Activated CD4-positive, alpha-beta memory T cell treated with anti-CD3 and anti-CD28 coated beads, Interleukin-2, amount 10 ng/mL, durations not matched to agents 7 days and 5 days (primary cell): ENCODE results near the gene NOL4L. TPM values are rescaled to one million over a fixed set of nuclear protein-coding genes. Genes with fewer than 3 reads are reported as not detected.
A peak's percentile ranks its signal among the peaks of the same experiment; 100 is the strongest.
"Not testable (repeated sequence)": the region's sequence is repeated elsewhere in the genome, so short reads cannot be mapped to it uniquely, and the experiment has no call there.

ENCODE experiments used
- CTCF ChIA-PET: fragments of 350-600 bp; sonication (Branson Sonifier 250); formaldehyde crosslinking; loops from one replicate; lab custom pipeline; 2021; ENCODE audit warnings: antibody characterized with exemption, inconsistent platforms; lab: Charles Lee
- POLR2A ChIA-PET: fragments of 350-600 bp; sonication (Branson Sonifier 250); formaldehyde crosslinking; loops from one replicate; lab custom pipeline; 2021; ENCODE audit warnings: antibody characterized with exemption; lab: Charles Lee
- DNase-seq: peaks from one replicate; pipeline ENCODE4 v3.0.0-alpha.2; 2020
- H3K27ac Mint-ChIP-seq: one replicate; pipeline ENCODE4 v1.8.0; 2021; ENCODE audit warnings: mild to moderate bottlenecking, mixed read lengths
- H3K27me3 Mint-ChIP-seq: one replicate; pipeline ENCODE4 v1.8.0; 2021; ENCODE audit warnings: mixed read lengths
- H3K36me3 Mint-ChIP-seq: one replicate; pipeline ENCODE4 v1.8.0; 2021; ENCODE audit warnings: low read depth, mixed read lengths
- H3K4me1 Mint-ChIP-seq: one replicate; pipeline ENCODE4 v1.8.0; 2021; ENCODE audit warnings: mixed read lengths
- H3K4me3 Mint-ChIP-seq: one replicate; pipeline ENCODE4 v1.8.0; 2021; ENCODE audit warnings: mild to moderate bottlenecking, mixed read lengths
- H3K9me3 Mint-ChIP-seq: one replicate; pipeline ENCODE4 v1.8.0; 2021; ENCODE audit warnings: mixed read lengths
- total RNA-seq, 2 experiments: library from RNA; stranded (reverse); gene quantifications; one replicate each; pipeline ENCODE4 v1.2.3, GENCODE V29; 2021

The NOL4L gene
- total RNA-seq, 2 experiments from 2014 or later = 17.1 to 19.1 TPM

GRCh38 chr20:32505723-32506473 is 79.2 kb downstream of the NOL4L start:
- no peak overlapping the region for H3K4me3 Mint-ChIP-seq
- POLR2A ChIA-PET = no interaction called here
- CTCF ChIA-PET = no interaction called here

GRCh38 chr20:32501709-32502108 is 83.4 kb downstream of the NOL4L start:
- DNase-seq = no peak
- Mint-ChIP-seq H3K27ac (no peak overlapping the region), H3K36me3 (peaks cover 6% of the 10 kb centered on the region), H3K27me3 (no peaks in the 10 kb centered on the region), H3K9me3 (no peaks in the 10 kb centered on the region), H3K4me3 (no peak overlapping the region), H3K4me1 (peaks cover 12% of the 10 kb centered on the region)
- ChIA-PET POLR2A (no interaction called here), CTCF (no interaction called here)

More at GRCh38 chr20:32505723-32506473, 79.2 kb downstream of the NOL4L start:
- no peaks in the 10 kb centered on the region for H3K27me3 Mint-ChIP-seq
- H3K4me1 Mint-ChIP-seq = peaks cover 38% of the 10 kb centered on the region
- no peak for DNase-seq
- H3K27ac Mint-ChIP-seq = no peak overlapping the region
- H3K36me3 Mint-ChIP-seq = peaks cover 6% of the 10 kb centered on the region
- no peaks in the 10 kb centered on the region for H3K9me3 Mint-ChIP-seq

GRCh38 chr20:32497589-32498224 is 87.4 kb downstream of the NOL4L start:
- no peak for DNase-seq
- H3K9me3 Mint-ChIP-seq = no peaks in the 10 kb centered on the region
- CTCF ChIA-PET = interaction anchor here (0.6 kb wide), 1 partner anchor 11 kb away, joined by 3 read pairs; no protein-coding TSS in a partner anchor
- no peak overlapping the region for H3K4me3 Mint-ChIP-seq
- H3K27ac Mint-ChIP-seq = no peak overlapping the region
- POLR2A ChIA-PET = no interaction called here
- no peaks in the 10 kb centered on the region for H3K27me3 Mint-ChIP-seq
- H3K4me1 Mint-ChIP-seq = peaks cover 5% of the 10 kb centered on the region
- H3K36me3 Mint-ChIP-seq = peaks cover 2% of the 10 kb centered on the region

GRCh38 chr20:32496811-32497533 is 88.2 kb downstream of the NOL4L start:
- Mint-ChIP-seq H3K36me3 (peaks cover 2% of the 10 kb centered on the region), H3K4me3 (no peak overlapping the region), H3K9me3 (no peaks in the 10 kb centered on the region), H3K27ac (no peak overlapping the region), H3K4me1 (peaks cover 5% of the 10 kb centered on the region), H3K27me3 (no peaks in the 10 kb centered on the region)
- CTCF ChIA-PET = no interaction called here
- POLR2A ChIA-PET = no interaction called here
- DNase-seq = no peak

GRCh38 chr20:32495949-32496348 is 89.2 kb downstream of the NOL4L start:
- H3K4me3 Mint-ChIP-seq = no peak overlapping the region
- H3K27me3 Mint-ChIP-seq = no peaks in the 10 kb centered on the region
- POLR2A ChIA-PET = no interaction called here
- H3K9me3 Mint-ChIP-seq = no peaks in the 10 kb centered on the region
- CTCF ChIA-PET = no interaction called here
- H3K4me1 Mint-ChIP-seq = no peaks in the 10 kb centered on the region
- no peaks in the 10 kb centered on the region for H3K36me3 Mint-ChIP-seq
- H3K27ac Mint-ChIP-seq = no peak overlapping the region
- no peak for DNase-seq

GRCh38 chr20:32495217-32495565 is 89.9 kb downstream of the NOL4L start:
- CTCF ChIA-PET = no interaction called here
- H3K4me1 Mint-ChIP-seq = no peaks in the 10 kb centered on the region
- H3K36me3 Mint-ChIP-seq = no peaks in the 10 kb centered on the region
- H3K27ac Mint-ChIP-seq = no peak overlapping the region
- DNase-seq = no peak
- no peaks in the 10 kb centered on the region for H3K9me3 Mint-ChIP-seq
- H3K4me3 Mint-ChIP-seq = no peak overlapping the region
- no peaks in the 10 kb centered on the region for H3K27me3 Mint-ChIP-seq
- POLR2A ChIA-PET = no interaction called here

- no peak for DNase-seq
- Mint-ChIP-seq H3K27ac (peak overlapping the region; percentile 23), H3K4me1 (no peaks in the 10 kb centered on the region), H3K36me3 (no peaks in the 10 kb centered on the region), H3K9me3 (no peaks in the 10 kb centered on the region), H3K4me3 (no peak overlapping the region), H3K27me3 (no peaks in the 10 kb centered on the region)
- CTCF ChIA-PET = no interaction called here
- POLR2A ChIA-PET = no interaction called here
These were observed 90.5 kb downstream of the NOL4L start for GRCh38 chr20:32494483-32495216.

GRCh38 chr20:32493356-32493755 is 91.8 kb downstream of the NOL4L start:
- Mint-ChIP-seq H3K36me3 (no peaks in the 10 kb centered on the region), H3K27ac (no peak overlapping the region), H3K27me3 (no peaks in the 10 kb centered on the region), H3K9me3 (no peaks in the 10 kb centered on the region), H3K4me3 (no peak overlapping the region), H3K4me1 (peaks cover under 1% of the 10 kb centered on the region)
- no peak for DNase-seq
- CTCF ChIA-PET = no interaction called here
- POLR2A ChIA-PET = no interaction called here

- H3K4me3 Mint-ChIP-seq, CTCF ChIA-PET, POLR2A ChIA-PET, DNase-seq, H3K9me3 Mint-ChIP-seq, H3K36me3 Mint-ChIP-seq, H3K4me1 Mint-ChIP-seq, H3K27me3 Mint-ChIP-seq, H3K27ac Mint-ChIP-seq: not testable (repeated sequence)
These were observed 93.4 kb downstream of the NOL4L start for GRCh38 chr20:32491764-32492151.

GRCh38 chr20:32490942-32491763 is 94.0 kb downstream of the NOL4L start:
- no peaks in the 10 kb centered on the region for H3K27me3 Mint-ChIP-seq
- CTCF ChIA-PET = no interaction called here
- H3K36me3 Mint-ChIP-seq = no peaks in the 10 kb centered on the region
- no peaks in the 10 kb centered on the region for H3K9me3 Mint-ChIP-seq
- no peak overlapping the region for H3K4me3 Mint-ChIP-seq
- H3K4me1 Mint-ChIP-seq = peaks cover 3% of the 10 kb centered on the region
- DNase-seq = no peak
- H3K27ac Mint-ChIP-seq = no peak overlapping the region
- POLR2A ChIA-PET = interaction anchor here (0.5 kb wide), 1 partner anchor 120 kb away, joined by 3 read pairs; no protein-coding TSS in a partner anchor

GRCh38 chr20:32488066-32488838 is 96.9 kb downstream of the NOL4L start:
- no peak for DNase-seq
- H3K36me3 Mint-ChIP-seq = no peaks in the 10 kb centered on the region
- peaks cover 16% of the 10 kb centered on the region for H3K4me1 Mint-ChIP-seq
- ChIA-PET CTCF (no interaction called here), POLR2A (no interaction called here)
- H3K27me3 Mint-ChIP-seq = no peaks in the 10 kb centered on the region
- H3K4me3 Mint-ChIP-seq = no peak overlapping the region
- H3K9me3 Mint-ChIP-seq = no peaks in the 10 kb centered on the region
- H3K27ac Mint-ChIP-seq = no peak overlapping the region

- no peaks in the 10 kb centered on the region for H3K36me3 Mint-ChIP-seq
- peaks cover 18% of the 10 kb centered on the region for H3K4me1 Mint-ChIP-seq
- no peak overlapping the region for H3K4me3 Mint-ChIP-seq
- ChIA-PET CTCF (no interaction called here), POLR2A (no interaction called here)
- no peaks in the 10 kb centered on the region for H3K9me3 Mint-ChIP-seq
- no peaks in the 10 kb centered on the region for H3K27me3 Mint-ChIP-seq
- no peak overlapping the region for H3K27ac Mint-ChIP-seq
- no peak for DNase-seq
These were observed 97.8 kb downstream of the NOL4L start for GRCh38 chr20:32487381-32487780.
